OCI-LY3 (cell line): ENCODE data around the gene SMIM29.
"Not testable (repeated sequence)": the region's sequence is repeated elsewhere in the genome, so short reads cannot be mapped to it uniquely, and the experiment has no call there.

Source experiments
- H2AFZ ChIP-seq: fragments of 200-600, 300-600 bp; shearing (Covaris generic); 2 replicates; pipeline ENCODE4 v1.6.0; 2014; ENCODE audit warnings: antibody characterized with exemption, low read depth, low read length
- H3K27ac ChIP-seq: fragments of 200-600, 300-600 bp; sonication (generic); 2 replicates; pipeline ENCODE4 v1.5.1; 2014; ENCODE audit warnings: mild to moderate bottlenecking, low read length, moderate library complexity, mixed read lengths
- H3K27me3 ChIP-seq: fragments of 200-600, 300-600 bp; sonication (generic); 2 replicates; pipeline ENCODE4 v1.6.1; 2014; ENCODE audit warnings: low read depth, low read length, mixed read lengths
- H3K36me3 ChIP-seq: fragments of 200-600, 300-600 bp; sonication (generic); replicated peaks from 2 replicates; pipeline ENCODE3; 2014; ENCODE audit warnings: low read depth, low read length, mixed read lengths
- H3K4me1 ChIP-seq: fragments of 300-600, 200-600 bp; sonication (generic); 2 replicates; pipeline ENCODE4 v1.6.1; 2014; ENCODE audit warnings: low read length, mixed read lengths
- H3K4me2 ChIP-seq: fragments of 200-600, 300-600 bp; sonication (generic); 2 replicates; pipeline ENCODE4 v1.6.1; 2014; ENCODE audit warnings: low read length, mixed read lengths
- H3K4me3 ChIP-seq: fragments of 300-600, 200-600 bp; sonication (generic); 2 replicates; pipeline ENCODE4 v1.5.1; 2014; ENCODE audit warnings: antibody characterized with exemption, mild to moderate bottlenecking, low read length, moderate library complexity
- H3K79me2 ChIP-seq: fragments of 300-600, 200-600 bp; shearing (Covaris generic); 2 replicates; pipeline ENCODE4 v1.6.1; 2014; ENCODE audit warnings: mild to moderate bottlenecking, low read length, mixed read lengths
- H3K9ac ChIP-seq: fragments of 300-600, 200-600 bp; shearing (Covaris generic); 2 replicates; pipeline ENCODE4 v1.6.0; 2014; ENCODE audit warnings: mild to moderate bottlenecking, low read length, moderate library complexity
- H3K9me3 ChIP-seq: fragments of 200-600, 300-600 bp; shearing (Covaris generic); 2 replicates; pipeline ENCODE4 v1.6.1; 2014; ENCODE audit warnings: low read length, mixed read lengths; ENCODE audit not compliant: insufficient read depth
- H4K20me1 ChIP-seq: fragments of 200-600, 300-600 bp; sonication (generic); 2 replicates; pipeline ENCODE4 v1.6.1; 2016; ENCODE audit warnings: low read length, mixed read lengths; ENCODE audit not compliant: insufficient read depth
- CTCF ChIP-seq: fragments of 200-600, 300-600 bp; sonication (generic); IDR thresholded peaks from 2 replicates; pipeline ENCODE4 v1.5.1; 2014; ENCODE audit warnings: antibody characterized with exemption, low read length, low read depth
- EZH2phosphoT487 ChIP-seq: fragments of 200-600 bp; shearing (Covaris generic); IDR thresholded peaks from 2 replicates; pipeline ENCODE4 v1.6.1; 2018; ENCODE audit warnings: antibody characterized with exemption, mixed run types, low read depth

The SMIM29 gene

DNA sequence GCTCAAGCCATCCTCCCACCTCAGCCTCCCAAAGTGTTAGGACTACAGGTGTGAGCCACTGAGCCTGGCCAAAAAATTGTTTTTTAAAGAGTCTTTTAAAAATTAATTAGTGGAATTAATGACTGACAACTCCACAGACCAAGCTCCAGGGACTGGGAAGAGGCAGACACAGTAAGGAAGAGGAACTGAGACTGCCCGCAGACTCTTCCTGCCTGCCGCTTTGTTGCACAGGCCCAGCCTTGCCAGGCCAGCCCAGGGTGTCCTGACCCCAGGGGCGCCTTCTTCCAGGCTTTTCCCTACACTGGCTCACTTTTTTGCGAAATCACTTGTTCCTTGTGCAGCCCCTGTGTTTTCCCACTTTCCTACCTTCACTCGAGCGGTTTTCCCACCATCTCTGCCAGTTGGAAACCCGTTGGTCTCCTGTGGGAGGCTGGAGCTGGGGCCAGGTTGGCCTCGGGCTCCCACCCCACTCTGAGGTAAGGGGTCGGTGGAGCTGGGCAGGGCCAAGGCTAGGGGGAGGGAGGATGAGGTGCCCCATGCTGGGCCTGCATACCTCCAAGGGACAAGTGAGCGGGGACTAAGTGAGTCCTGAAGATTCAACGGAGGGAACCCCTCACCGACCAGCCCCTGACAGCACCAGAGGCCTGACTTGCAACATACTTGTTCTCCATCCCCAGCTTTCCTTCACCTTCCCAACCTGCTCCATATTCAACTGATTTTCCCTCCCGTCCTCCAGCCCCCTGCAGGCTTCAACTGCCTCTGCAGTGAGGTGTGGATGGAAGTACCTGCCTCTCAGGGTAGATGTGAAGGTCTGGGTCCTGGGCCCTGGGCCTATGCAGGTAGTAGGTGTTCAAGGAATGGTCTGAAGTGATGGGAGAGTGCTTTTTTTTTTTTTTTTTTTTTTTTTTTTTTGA, 23.5 kb upstream of the SMIM29 start:
- TF ChIP-seq CTCF (no peak), EZH2phosphoT487 (no peak)
- Histone ChIP-seq H3K79me2 (no peaks in the 10 kb centered on the region), H2AFZ (no peak overlapping the region), H3K27me3 (no peaks in the 10 kb centered on the region), H3K36me3 (no peaks in the 10 kb centered on the region), H3K4me2 (no peak overlapping the region), H3K4me1 (peaks cover 14% of the 10 kb centered on the region), H3K9ac (no peak overlapping the region), H4K20me1 (no peaks in the 10 kb centered on the region), H3K4me3 (no peak overlapping the region), H3K9me3 (no peaks in the 10 kb centered on the region), H3K27ac (no peak overlapping the region)

- H2AFZ ChIP-seq, H3K4me2 ChIP-seq, H4K20me1 ChIP-seq, H3K36me3 ChIP-seq, H3K27me3 ChIP-seq, H3K27ac ChIP-seq, H3K9me3 ChIP-seq, H3K79me2 ChIP-seq, H3K4me3 ChIP-seq, H3K9ac ChIP-seq: not testable (repeated sequence)
- peaks cover 14% of the 10 kb centered on the region for H3K4me1 ChIP-seq
These were observed 21.0 kb upstream of the SMIM29 start for GRCh38 chr6:34269658-34270341.

GRCh38 chr6:34269132-34269531, 20.3 kb upstream of the SMIM29 start:
- not testable (repeated sequence) for H3K79me2 ChIP-seq

GRCh38 chr6:34267746-34268145, 18.9 kb upstream of the SMIM29 start:
- H2AFZ ChIP-seq = no peak overlapping the region
- no peaks in the 10 kb centered on the region for H4K20me1 ChIP-seq
- H3K4me2 ChIP-seq = no peak overlapping the region
- H3K36me3 ChIP-seq = no peaks in the 10 kb centered on the region
- no peaks in the 10 kb centered on the region for H3K79me2 ChIP-seq
- peaks cover 6% of the 10 kb centered on the region; the same call in 1 of the 2 replicates for H3K4me1 ChIP-seq
- no peaks in the 10 kb centered on the region for H3K9me3 ChIP-seq
- no peak overlapping the region for H3K9ac ChIP-seq
- no peaks in the 10 kb centered on the region for H3K27me3 ChIP-seq
- no peak overlapping the region for H3K27ac ChIP-seq
- TF ChIP-seq CTCF = no peak
- TF ChIP-seq EZH2phosphoT487 = no peak
- H3K4me3 ChIP-seq = no peak overlapping the region

More at GRCh38 chr6:34269132-34269531, 20.3 kb upstream of the SMIM29 start:
- H3K27ac ChIP-seq, H3K9me3 ChIP-seq, H3K36me3 ChIP-seq, H2AFZ ChIP-seq, H4K20me1 ChIP-seq, H3K27me3 ChIP-seq, H3K4me2 ChIP-seq, H3K4me3 ChIP-seq, H3K9ac ChIP-seq: not testable (repeated sequence)
- peaks cover 14% of the 10 kb centered on the region for H3K4me1 ChIP-seq

DNA sequence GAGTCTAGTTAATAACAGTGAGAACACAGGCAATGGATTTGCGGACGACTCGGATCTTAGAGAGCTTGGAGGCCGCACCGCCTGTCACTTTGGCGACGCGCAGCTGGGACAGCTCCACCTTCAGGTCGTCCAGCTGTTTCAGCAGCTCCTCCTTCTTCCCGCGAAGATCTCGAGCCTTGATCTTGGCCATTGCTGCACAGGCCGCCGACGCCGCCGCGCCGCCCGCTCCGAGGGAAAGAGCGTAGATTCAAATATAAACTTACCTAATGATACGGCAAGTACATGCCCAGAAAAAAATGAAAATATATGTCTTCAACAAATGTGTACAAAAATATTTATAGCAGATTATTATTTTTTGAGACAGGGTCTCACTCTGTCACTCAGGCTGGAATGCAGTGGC, 14.7 kb upstream of the SMIM29 start:
- H3K27me3 ChIP-seq, H3K9ac ChIP-seq, H3K27ac ChIP-seq, H3K79me2 ChIP-seq, H4K20me1 ChIP-seq, H3K36me3 ChIP-seq, H3K9me3 ChIP-seq, H3K4me2 ChIP-seq, H2AFZ ChIP-seq, H3K4me3 ChIP-seq, H3K4me1 ChIP-seq: not testable (repeated sequence)
